HCT116 (cell line): Measurements from ENCODE around the gene SLMAP. TPM values are rescaled to one million over a fixed set of nuclear protein-coding genes. Genes with fewer than 3 reads are reported as not detected.

Experiments used
- ATAC-seq: fragments of 200-7000 bp; cut with Tn5 transposase; 2 replicates; pipeline ENCODE4 v1.9.1; 2020; ENCODE audit warnings: mild to moderate bottlenecking, moderate library complexity
- BruUV-seq: library from RNA; stranded (reverse); fragments of 400-500 nt; replicated peaks from 2 replicates; lab custom pipeline; 2021; lab: Mats Ljungman, UMichigan
- CTCF ChIA-PET: fragments of 300-600 bp; sonication (Branson Sonifier 250); formaldehyde crosslinking; loops from one replicate; lab custom pipeline; 2021; ENCODE audit warnings: antibody characterized with exemption; lab: Charles Lee
- POLR2A ChIA-PET: fragments of 300-600, 350-600 bp; sonication (Branson Sonifier 250); formaldehyde crosslinking; loops from one replicate; lab custom pipeline; 2021; ENCODE audit warnings: antibody characterized with exemption; lab: Charles Lee
- RAD21 ChIA-PET, 2 experiments: fragments of 300-600 bp; sonication (Branson Sonifier 250); formaldehyde crosslinking; loops; one replicate each; lab custom pipeline; 2023; ENCODE audit warnings: low total read pairs in 2 of 2; ENCODE audit not compliant: uncharacterized antibody in 2 of 2, unreplicated experiment in 2 of 2, low non-redundant PET in 1 of 2; lab: Charles Lee
- DNase-seq: peaks from one replicate; pipeline ENCODE4 v3.0.0-alpha.2; 2010; ENCODE audit warnings: low read depth, low spot score
- H2AFZ ChIP-seq: fragments of 200-600 bp; shearing (Covaris generic), sonication (generic); 2 replicates; pipeline ENCODE4 v1.6.1; 2017; ENCODE audit warnings: low read depth, mixed run types, mixed read lengths, antibody characterized with exemption, low read length; ENCODE audit not compliant: poor library complexity, severe bottlenecking
- H3K27ac ChIP-seq: 2 replicates; pipeline ENCODE4 v1.5.1; 2012; ENCODE audit warnings: low read depth, low read length
- H3K27me3 ChIP-seq: fragments of 200-600 bp; sonication (generic); 2 replicates; pipeline ENCODE4 v1.6.1; 2016; ENCODE audit warnings: mixed run types, low read length, mixed read lengths; ENCODE audit not compliant: insufficient read depth
- H3K36me3 ChIP-seq, 2 experiments: fragments of 200-500 bp in 1 of 2; fragments of 200-600 bp in 1 of 2; sonication (Bioruptor generic) in 1 of 2; sonication (generic) in 1 of 2; 2 replicates each; pipeline versions ENCODE4 v1.5.1 to v1.6.1; 2014 to 2016; ENCODE audit warnings: low read length in 2 of 2, inconsistent platforms in 1 of 2, mixed read lengths in 1 of 2, mixed run types in 1 of 2; ENCODE audit not compliant: insufficient read depth in 2 of 2, control insufficient read depth in 1 of 2
- H3K4me1 ChIP-seq, 2 experiments: fragments of 200-600 bp in 1 of 2; sonication (generic) in 1 of 2; 2 replicates each; pipeline versions ENCODE4 v1.5.1 to v1.6.1; 2012 to 2017; ENCODE audit warnings: low read length in 2 of 2, inconsistent platforms in 1 of 2, mild to moderate bottlenecking in 1 of 2, mixed read lengths in 1 of 2, mixed run types in 1 of 2, moderate library complexity in 1 of 2; ENCODE audit not compliant: insufficient read depth in 2 of 2, control insufficient read depth in 1 of 2
- H3K4me2 ChIP-seq: fragments of 200-600 bp; sonication (generic); 2 replicates; pipeline ENCODE4 v1.6.1; 2017; ENCODE audit warnings: mixed run types, low read length, mixed read lengths
- H3K4me3 ChIP-seq, 2 experiments: fragments of 200-600 bp in 1 of 2; sonication (generic) in 1 of 2; replicated peaks in 1 of 2; 2 replicates each; pipeline ENCODE4 v1.5.1; 2011 to 2016; ENCODE audit warnings: low read length in 2 of 2, control low read depth in 1 of 2, low read depth in 1 of 2, mild to moderate bottlenecking in 1 of 2, mixed read lengths in 1 of 2, mixed run types in 1 of 2
- H3K79me2 ChIP-seq: fragments of 200-600 bp; sonication (generic); 2 replicates; pipeline ENCODE4 v1.6.1; 2017; ENCODE audit warnings: mild to moderate bottlenecking, mixed run types, low read length, moderate library complexity, mixed read lengths; ENCODE audit not compliant: insufficient read depth
- H3K9ac ChIP-seq: fragments of 200-600 bp; sonication (generic); 2 replicates; pipeline ENCODE4 v1.6.1; 2016; ENCODE audit warnings: low read length, mixed read lengths
- H3K9me2 ChIP-seq: fragments of 200-600 bp; sonication (generic), shearing (Covaris generic); 2 replicates; pipeline ENCODE4 v1.6.1; 2017; ENCODE audit warnings: mixed run types, mild to moderate bottlenecking, moderate library complexity; ENCODE audit not compliant: insufficient read depth
- H3K9me3 ChIP-seq, 2 experiments: fragments of 200-500 bp in 1 of 2; fragments of 200-600 bp in 1 of 2; sonication (Bioruptor generic) in 1 of 2; sonication (generic) in 1 of 2; 2 replicates each; pipeline ENCODE4 v1.6.1; 2014 to 2017; ENCODE audit warnings: low read length in 2 of 2, mixed read lengths in 2 of 2, inconsistent platforms in 1 of 2, low read depth in 1 of 2, mild to moderate bottlenecking in 1 of 2, mixed run types in 1 of 2, moderate library complexity in 1 of 2; ENCODE audit not compliant: control insufficient read depth in 1 of 2, insufficient read depth in 1 of 2
- H4K20me1 ChIP-seq: fragments of 200-600 bp; sonication (generic), shearing (Covaris generic); 2 replicates; pipeline ENCODE4 v1.6.1; 2017; ENCODE audit warnings: mixed run types, mild to moderate bottlenecking, moderate library complexity; ENCODE audit not compliant: insufficient read depth
- CBX3 ChIP-seq: IDR thresholded peaks from 2 replicates; pipeline ENCODE4 v1.6.1; 2012; ENCODE audit warnings: low read depth
- CEBPB ChIP-seq: IDR thresholded peaks from 2 replicates; pipeline ENCODE4 v1.6.1; 2012; ENCODE audit warnings: low read depth
- ELF1 ChIP-seq: IDR thresholded peaks from 2 replicates; pipeline ENCODE4 v1.6.1; 2012; ENCODE audit warnings: low read depth, borderline replicate concordance
- EZH2phosphoT487 ChIP-seq: fragments of 200-600 bp; IDR thresholded peaks from 2 replicates; pipeline ENCODE4 v1.6.1; 2018; ENCODE audit warnings: antibody characterized with exemption, borderline replicate concordance
- FOSL1 ChIP-seq: IDR thresholded peaks from 2 replicates; pipeline ENCODE4 v1.6.1; 2012; ENCODE audit warnings: low read depth
- POLR2AphosphoS5 ChIP-seq: IDR thresholded peaks from 2 replicates; pipeline ENCODE4 v1.6.1; 2011; ENCODE audit warnings: mild to moderate bottlenecking, low read depth, low read length, moderate library complexity
- RAD21 ChIP-seq: IDR thresholded peaks from 2 replicates; pipeline ENCODE4 v1.6.1; 2012; ENCODE audit warnings: low read depth, mild to moderate bottlenecking
- YY1 ChIP-seq: IDR thresholded peaks from 2 replicates; pipeline ENCODE4 v1.6.1; 2011; ENCODE audit warnings: low read length, low read depth, moderate library complexity, mild to moderate bottlenecking; ENCODE audit not compliant: insufficient replicate concordance; ENCODE audit errors: extremely low read depth
- ZFX ChIP-seq: fragments of 450-650 bp; IDR thresholded peaks from 2 replicates; pipeline ENCODE4 v1.6.1; 2017
- intact Hi-C: fragments of 100-400 bp; cut with micrococcal nuclease; formaldehyde crosslinking; loops from 2 replicates; pipeline ENCODE4 v1.10.0; 2022
- total RNA-seq: library from RNA; stranded (reverse); gene quantifications from one replicate; pipeline ENCODE4 v1.2.1, GENCODE V29; 2021; ENCODE audit not compliant: unreplicated experiment
- TF ChIP-seq, protein P1 (sequence below): IDR thresholded peaks from 2 replicates; pipeline ENCODE4 v1.6.1; 2012

Gene SLMAP
- total RNA-seq, 1 experiment from 2014 or later: 81.0 TPM

DNA sequence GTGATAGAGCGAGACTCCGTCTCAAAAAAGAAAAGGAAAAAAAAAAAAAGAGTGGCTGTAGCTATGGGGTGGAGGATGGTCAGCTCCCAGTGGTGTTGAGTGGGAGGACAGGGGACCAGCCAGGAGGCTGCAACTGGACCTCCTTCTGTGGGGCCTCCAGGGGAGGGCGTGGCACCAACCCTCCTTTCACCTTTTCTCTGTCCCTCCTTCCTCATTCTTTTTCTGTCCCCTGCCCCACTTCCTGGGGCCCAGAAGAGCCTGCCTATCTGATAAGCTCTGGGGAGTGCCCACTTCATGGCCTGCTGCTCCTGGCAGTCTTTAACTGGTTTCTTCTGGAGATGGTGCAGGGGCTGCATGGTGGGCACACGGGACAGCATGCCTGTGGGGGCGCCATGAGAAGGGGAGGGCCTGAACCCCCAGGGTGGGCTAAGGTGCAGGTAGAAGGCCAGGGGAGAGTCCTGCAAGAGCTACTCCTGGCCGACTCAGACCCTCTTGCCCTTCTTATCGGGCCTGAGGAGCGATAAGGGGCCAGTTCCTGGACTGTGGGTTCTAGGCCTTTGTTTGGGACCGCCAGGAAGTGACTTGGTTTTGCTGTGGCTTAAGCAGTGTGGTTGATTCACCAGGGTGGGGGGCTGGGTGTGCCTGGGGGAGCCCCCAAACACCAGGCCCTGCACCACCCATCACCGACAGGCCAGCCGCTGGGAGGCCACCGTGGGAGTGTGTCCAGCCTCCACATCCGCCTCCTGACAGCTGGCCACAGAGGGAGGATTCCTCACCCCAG is 202.7 kb downstream of the SLMAP start:
- Histone ChIP-seq H2AFZ (no peak overlapping the region), H3K4me2 (peak overlapping the region; percentile 28; the same call in 1 of the 2 replicates), H3K9me3 (no peaks in the 10 kb centered on the region), H3K9ac (no peak overlapping the region), H3K27ac (no peak overlapping the region), H3K79me2 (no peaks in the 10 kb centered on the region), H3K4me3 (no peak overlapping the region), H4K20me1 (no peaks in the 10 kb centered on the region), H3K9me2 (no peaks in the 10 kb centered on the region), H3K36me3 (no peaks in the 10 kb centered on the region), H3K4me1 (peaks cover 8 to 16% of the 10 kb centered on the region in 2 experiments; a peak in 3 of 4 replicates), H3K27me3 (no peaks in the 10 kb centered on the region)
- DNase-seq (no peak), ATAC-seq (no peak; the same call in 1 of the 2 replicates)
- POLR2A ChIA-PET: no interaction called here
- RAD21 ChIA-PET: interaction anchor here in 1 of 2 experiments (0.5 kb wide), 1 partner anchor 218 kb away, joined by 3 read pairs; no protein-coding TSS in a partner anchor
- no TSS peak for BruUV-seq
- TF ChIP-seq, protein P1, sequence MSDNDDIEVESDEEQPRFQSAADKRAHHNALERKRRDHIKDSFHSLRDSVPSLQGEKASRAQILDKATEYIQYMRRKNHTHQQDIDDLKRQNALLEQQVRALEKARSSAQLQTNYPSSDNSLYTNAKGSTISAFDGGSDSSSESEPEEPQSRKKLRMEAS: no peak
- no peak for TF ChIP-seq ZFX
- no peak for TF ChIP-seq CBX3
- TF ChIP-seq CEBPB: no peak
- no peak for TF ChIP-seq ELF1
- TF ChIP-seq EZH2phosphoT487: no peak
- no peak for TF ChIP-seq FOSL1
- no peak for TF ChIP-seq YY1
- no peak for TF ChIP-seq RAD21
- TF ChIP-seq POLR2AphosphoS5: no peak
- intact Hi-C loops: no loop called here
- CTCF ChIA-PET: no interaction called here
